ENCODE results near the gene ST3GAL6.

- no peak for TF ChIP-seq CREM (IDR thresholded peaks at IDR 0.05; ENCODE audit: low read depth)
- no peak for TF ChIP-seq POLR2A (IDR thresholded peaks at IDR 0.05; ENCODE audit: low read depth, low read length)
- no peak for TF ChIP-seq HDAC6 (IDR thresholded peaks at IDR 0.05; ENCODE audit: unreplicated experiment)
- no peak for TF ChIP-seq CTCF (IDR thresholded peaks at IDR 0.05 in 2 of 3, conservative IDR thresholded peaks at IDR 0.05 in 1 of 3; ENCODE audit: control insufficient read depth in 2 of 3, extremely low read depth in 1 of 3, insufficient read depth in 1 of 3, low read depth in 3 of 3, low read length in 3 of 3)
- no peak for TF ChIP-seq ESRRA (IDR thresholded peaks at IDR 0.05; ENCODE audit: low read length)
- no peak for TF ChIP-seq REST (IDR thresholded peaks at IDR 0.05; ENCODE audit: low read depth, low read length)
- TF ChIP-seq MLLT1 (IDR thresholded peaks at IDR 0.05), result no peak
- no peak for TF ChIP-seq USF1 (IDR thresholded peaks at IDR 0.05; ENCODE audit: borderline replicate concordance, extremely low read length, insufficient read depth, low read depth, low read length)
- TF ChIP-seq ZNF274 (IDR thresholded peaks at IDR 0.05; ENCODE audit: insufficient read depth, insufficient read length), result no peak
- TF ChIP-seq POLR2AphosphoS2 (IDR thresholded peaks at IDR 0.05; ENCODE audit: low read depth, low read length), result no peak
- no peak for TF ChIP-seq SP1 (IDR thresholded peaks at IDR 0.05; ENCODE audit: low read depth, low read length)
Observed at GRCh38 chr3:98807561-98807960, 44.4 kb downstream of the ST3GAL6 start.
